Uterus (tissue), 2 donors: ENCODE results near the gene SAMD4A.

Experiments
- CTCF ChIP-seq, 4 experiments: fragments of 200-600 bp in 2 of 4; fragments of 450-650 bp in 2 of 4; sonication (generic) in 2 of 4; IDR thresholded peaks; one replicate each; pipeline ENCODE4 v1.5.1; 2016 to 2019; ENCODE audit warnings: antibody characterized with exemption in 4 of 4, mild to moderate bottlenecking in 2 of 4, moderate library complexity in 1 of 4
- POLR2A ChIP-seq, 2 donors: fragments of 450-650 bp; IDR thresholded peaks; one replicate each; pipeline ENCODE4 v1.6.1; 2016; ENCODE audit warnings: antibody characterized with exemption in 2 of 2, mild to moderate bottlenecking in 1 of 2, moderate library complexity in 1 of 2

GRCh38 chr14:54706769-54707168, 139.8 kb downstream of the SAMD4A start:
- TF ChIP-seq CTCF (IDR thresholded peaks at IDR 0.05) (no peak), POLR2A (IDR thresholded peaks at IDR 0.05) (no peak)
